Subcutaneous abdominal adipose tissue (tissue), 5 donors: ENCODE data around the gene RBM12.
A peak's percentile ranks its signal among the peaks of the same experiment; 100 is the strongest.
"Not testable (repeated sequence)": the region's sequence is repeated elsewhere in the genome, so short reads cannot be mapped to it uniquely, and the experiment has no call there.

Experiments used
- H3K27ac ChIP-seq: one replicate; pipeline ENCODE4 v1.7.0; 2013; ENCODE audit warnings: low read depth, mild to moderate bottlenecking, inconsistent platforms, low read length, moderate library complexity
- H3K27me3 ChIP-seq, 5 donors: one replicate each; pipeline ENCODE4 v1.7.0; 2013; ENCODE audit warnings: low read length in 5 of 5, inconsistent platforms in 1 of 5; ENCODE audit not compliant: control insufficient read depth in 5 of 5, insufficient read depth in 4 of 5
- H3K36me3 ChIP-seq, 5 donors: one replicate each; pipeline ENCODE4 v1.7.0; 2013; ENCODE audit warnings: low read length in 5 of 5; ENCODE audit not compliant: control insufficient read depth in 5 of 5, insufficient read depth in 5 of 5
- H3K4me1 ChIP-seq, 5 donors: one replicate each; pipeline ENCODE4 v1.7.0; 2013; ENCODE audit warnings: low read length in 5 of 5, mild to moderate bottlenecking in 3 of 5, moderate library complexity in 1 of 5; ENCODE audit not compliant: control insufficient read depth in 5 of 5, insufficient read depth in 5 of 5
- H3K4me3 ChIP-seq, 5 donors: one replicate each; pipeline ENCODE4 v1.7.0; 2013; ENCODE audit warnings: low read length in 5 of 5, low read depth in 1 of 5
- H3K9ac ChIP-seq, 5 donors: one replicate each; pipeline ENCODE4 v1.7.0; 2013; ENCODE audit warnings: low read length in 5 of 5, mild to moderate bottlenecking in 4 of 5, moderate library complexity in 3 of 5
- H3K9me3 ChIP-seq, 5 donors: one replicate each; pipeline ENCODE4 v1.7.0; 2013; ENCODE audit warnings: low read length in 5 of 5; ENCODE audit not compliant: control insufficient read depth in 5 of 5
- donor health status: healthy.
- donor health status: healthy.
- donor health status: healthy.
- donor health status: healthy.
- donor health status: healthy.

RBM12 gene

GRCh38 chr20:35664466-35665206 is at the start of gene RBM12, which contains the start of gene CPNE1:
RBM12 (minus strand) TSS chr20:35664900; CDS start chr20:35655322, 9,578 bp downstream.
CPNE1 (minus strand) TSS chr20:35664900; CDS start chr20:35632923, 31,977 bp downstream.
- Histone ChIP-seq H3K9ac (peak within 1 kb of the TSS; percentile 94 to 100 (median 100)), H3K27ac (peak within 1 kb of the TSS; percentile 97), H3K4me1 (peaks cover 2 to 48% (median 40%) of the 10 kb centered on the region in 5 donors)

GRCh38 chr20:35714127-35714526 is 49.4 kb upstream of the RBM12 start:
- no peaks in the 10 kb centered on the region for H3K27me3 ChIP-seq
- no peak overlapping the region for H3K4me3 ChIP-seq
- no peak overlapping the region for H3K27ac ChIP-seq
- no peaks in the 10 kb centered on the region for H3K9me3 ChIP-seq
- H3K36me3 ChIP-seq: peaks cover 58 to 97% (median 79%) of the 10 kb centered on the region in 5 donors
- peaks cover 0 to 22% (median 6%) of the 10 kb centered on the region in 5 donors for H3K4me1 ChIP-seq
- no peak overlapping the region for H3K9ac ChIP-seq

More at GRCh38 chr20:35664466-35665206, at the start of gene RBM12, which contains the start of gene CPNE1:
- Histone ChIP-seq H3K4me3 (peak within 1 kb of the TSS; percentile 90 to 100 (median 99)), H3K36me3 (peaks cover 9 to 14% (median 13%) of the 10 kb centered on the region in 5 donors), H3K27me3 (no peaks in the 10 kb centered on the region), H3K9me3 (no peaks in the 10 kb centered on the region)

DNA sequence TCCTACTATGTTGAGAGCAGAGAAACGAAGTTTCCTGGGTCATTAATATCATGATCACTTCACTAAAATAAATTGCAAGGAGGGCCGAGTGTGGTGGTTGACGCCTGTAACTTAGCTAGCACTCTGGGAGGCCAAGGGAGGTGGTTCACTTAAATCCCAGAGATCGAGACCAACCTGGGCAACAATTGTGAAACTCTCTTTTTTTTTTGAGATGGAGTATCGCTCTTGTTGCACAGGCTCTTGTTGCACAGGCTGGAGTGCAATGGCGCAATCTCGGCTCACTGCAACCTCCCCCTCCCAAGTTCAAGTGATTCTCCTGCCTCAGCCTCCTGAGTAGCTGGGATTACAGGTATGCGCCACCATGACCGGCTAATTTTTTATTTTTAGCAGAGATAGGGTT is 48.4 kb upstream of the RBM12 start:
- H3K36me3 ChIP-seq: peaks cover 68 to 92% (median 80%) of the 10 kb centered on the region in 5 donors
- H3K9me3 ChIP-seq, H3K27ac ChIP-seq, H3K27me3 ChIP-seq, H3K4me3 ChIP-seq, H3K9ac ChIP-seq: not testable (repeated sequence)
- H3K4me1 ChIP-seq: peaks cover 0 to 17% (median 6%) of the 10 kb centered on the region in 5 donors

GRCh38 chr20:35711588-35712209 is 47.0 kb upstream of the RBM12 start:
- Histone ChIP-seq H3K9ac (no peak overlapping the region), H3K36me3 (peaks cover 68 to 85% (median 73%) of the 10 kb centered on the region in 5 donors), H3K4me3 (no peak overlapping the region), H3K4me1 (peaks cover 0 to 17% (median 4%) of the 10 kb centered on the region in 5 donors), H3K27ac (no peak overlapping the region), H3K27me3 (no peaks in the 10 kb centered on the region), H3K9me3 (no peaks in the 10 kb centered on the region)

GRCh38 chr20:35710884-35711587 is 46.3 kb upstream of the RBM12 start:
- Histone ChIP-seq H3K36me3 (peaks cover 68 to 85% (median 72%) of the 10 kb centered on the region in 5 donors), H3K9ac (no peak overlapping the region), H3K4me3 (no peak overlapping the region), H3K4me1 (peaks cover 0 to 17% (median 4%) of the 10 kb centered on the region in 5 donors), H3K27ac (no peak overlapping the region), H3K27me3 (no peaks in the 10 kb centered on the region), H3K9me3 (no peaks in the 10 kb centered on the region)

- H3K4me1 ChIP-seq: peaks cover 0 to 17% (median 4%) of the 10 kb centered on the region in 5 donors
- H3K4me3 ChIP-seq: no peak overlapping the region
- peaks cover 67 to 85% (median 69%) of the 10 kb centered on the region in 5 donors for H3K36me3 ChIP-seq
- peak overlapping the region; percentile 13 for H3K27ac ChIP-seq
- H3K27me3 ChIP-seq: no peaks in the 10 kb centered on the region
- no peak overlapping the region for H3K9ac ChIP-seq
- no peaks in the 10 kb centered on the region for H3K9me3 ChIP-seq
Observed at GRCh38 chr20:35710039-35710438, 45.3 kb upstream of the RBM12 start.

DNA sequence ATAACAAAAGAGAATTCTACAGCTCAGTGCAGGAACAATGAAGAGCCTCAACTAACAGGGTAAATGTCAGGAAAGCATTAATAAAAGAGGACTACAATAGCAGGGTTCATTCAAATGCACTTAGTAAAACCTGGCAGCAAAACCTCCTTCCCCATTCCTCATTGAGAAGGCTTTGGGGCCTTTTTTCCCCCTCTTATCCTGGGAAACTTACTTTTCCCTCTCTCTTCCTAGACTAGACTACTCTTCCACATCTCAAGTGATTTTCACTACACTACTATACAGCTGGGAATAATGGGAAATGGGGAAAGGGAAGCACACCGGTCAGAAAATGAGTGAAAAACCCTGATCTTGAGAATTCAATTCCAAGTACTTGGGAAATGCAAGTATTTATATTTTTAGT is 44.6 kb upstream of the RBM12 start:
- peak overlapping the region in 2 of 5 donors; percentile 3 to 26 for H3K9ac ChIP-seq
- H3K36me3 ChIP-seq: peaks cover 67 to 85% (median 72%) of the 10 kb centered on the region in 5 donors
- peak overlapping the region; percentile 13 for H3K27ac ChIP-seq
- H3K27me3 ChIP-seq: no peaks in the 10 kb centered on the region
- no peak overlapping the region for H3K4me3 ChIP-seq
- peaks cover 0 to 17% (median 4%) of the 10 kb centered on the region in 5 donors for H3K4me1 ChIP-seq
- H3K9me3 ChIP-seq: no peaks in the 10 kb centered on the region

GRCh38 chr20:35708502-35708901 is 43.8 kb upstream of the RBM12 start:
- Histone ChIP-seq H3K4me3 (no peak overlapping the region), H3K36me3 (peaks cover 67 to 85% (median 71%) of the 10 kb centered on the region in 5 donors), H3K9me3 (no peaks in the 10 kb centered on the region), H3K4me1 (peaks cover 0 to 17% (median 4%) of the 10 kb centered on the region in 5 donors), H3K9ac (no peak overlapping the region), H3K27me3 (no peaks in the 10 kb centered on the region), H3K27ac (no peak overlapping the region)

GRCh38 chr20:35706591-35707529 is 42.2 kb upstream of the RBM12 start:
- not testable (repeated sequence) for H3K4me3 ChIP-seq, H3K9ac ChIP-seq, H3K9me3 ChIP-seq, H3K27ac ChIP-seq, H3K27me3 ChIP-seq
- H3K36me3 ChIP-seq: peaks cover 60 to 88% (median 72%) of the 10 kb centered on the region in 5 donors
- peaks cover 0 to 21% (median 4%) of the 10 kb centered on the region in 5 donors for H3K4me1 ChIP-seq
